GM19193 (cell line): Measurements from ENCODE around the gene FRY.

Experiments used
- POLR2A ChIP-seq: IDR thresholded peaks from 4 replicates; pipeline ENCODE4 v1.6.1; 2011; ENCODE audit not compliant: insufficient read depth, insufficient read length; ENCODE audit errors: extremely low read depth

Gene FRY

GRCh38 chr13:32047088-32047487 is 15.5 kb downstream of the FRY start:
- TF ChIP-seq POLR2A = no peak

DNA sequence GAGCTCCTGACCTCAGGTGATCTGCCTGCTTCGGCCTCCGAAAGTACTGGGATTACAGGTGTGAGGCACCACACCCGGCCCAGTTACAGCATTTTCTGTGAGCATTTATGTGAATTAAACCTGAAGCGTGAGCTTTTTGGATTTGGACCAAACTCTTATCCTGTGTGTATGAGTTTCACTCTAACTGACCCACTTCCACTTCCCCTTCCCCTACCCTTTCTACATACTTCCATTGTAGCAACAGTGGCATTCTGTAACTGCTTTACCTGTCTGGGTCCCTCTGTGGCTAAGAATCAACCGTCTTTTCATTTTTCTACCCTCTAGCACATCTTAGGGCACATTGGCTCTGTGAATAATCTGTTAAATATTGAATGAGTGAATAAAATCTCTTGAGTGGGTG is 16.2 kb downstream of the FRY start:
- TF ChIP-seq POLR2A = no peak

DNA sequence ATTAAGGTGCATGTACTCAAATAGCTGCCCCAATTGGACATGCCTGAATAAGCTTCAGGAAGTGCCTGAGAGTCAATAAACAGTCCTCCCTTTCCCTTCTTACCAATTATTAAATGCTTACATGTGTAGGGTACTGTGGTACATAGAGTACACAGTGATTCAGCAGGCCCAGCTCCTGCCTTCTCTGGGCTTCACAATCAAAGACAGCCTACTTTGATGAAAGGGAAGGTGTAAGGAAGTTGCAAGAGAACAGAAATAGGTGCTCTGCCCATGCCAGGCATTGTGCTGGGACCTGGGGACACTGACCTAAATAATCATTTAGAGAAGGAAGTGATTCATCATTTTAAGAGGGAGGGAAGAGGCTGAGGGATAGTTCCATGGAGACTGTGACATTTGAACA is 17.2 kb downstream of the FRY start:
- TF ChIP-seq POLR2A = no peak

DNA sequence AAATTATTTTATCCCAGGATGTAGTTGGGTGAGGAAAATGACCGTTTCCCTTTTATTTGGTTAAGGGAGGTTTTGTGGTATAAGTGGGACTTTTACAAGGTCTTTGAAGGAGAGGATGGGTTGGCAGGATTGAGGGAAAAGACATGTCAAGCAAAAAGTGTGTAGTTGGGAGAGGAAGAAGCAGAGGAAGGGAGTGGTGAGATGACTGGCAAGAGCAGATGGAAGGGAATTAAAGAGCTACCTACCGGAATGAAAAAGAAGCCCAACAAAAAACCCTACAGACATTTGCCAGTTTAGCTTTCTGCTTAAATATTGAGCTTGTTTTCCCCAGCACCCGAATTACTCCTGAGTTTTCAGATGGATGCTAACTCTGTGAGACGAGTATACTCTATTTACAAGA is 19.6 kb downstream of the FRY start:
- no peak for TF ChIP-seq POLR2A

DNA sequence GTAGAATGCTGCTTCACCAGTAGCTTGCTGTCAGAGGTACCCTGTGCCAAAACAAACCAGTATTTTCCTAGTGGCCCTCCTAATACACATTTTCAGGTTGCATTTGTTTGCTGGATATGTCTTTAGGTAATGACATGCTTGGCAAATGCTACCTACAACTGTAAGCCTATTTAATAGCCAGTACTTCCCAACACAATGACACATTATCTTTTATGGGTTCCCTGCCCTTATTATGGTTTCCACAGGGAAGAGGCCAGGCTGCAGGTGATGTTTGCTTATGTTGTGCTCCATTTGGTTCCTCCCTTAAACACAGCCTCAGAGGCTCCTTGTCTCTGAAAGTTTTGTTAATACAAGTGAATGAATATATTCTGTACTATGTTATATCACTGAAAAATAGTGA is 24.7 kb downstream of the FRY start:
- no peak for TF ChIP-seq POLR2A

DNA sequence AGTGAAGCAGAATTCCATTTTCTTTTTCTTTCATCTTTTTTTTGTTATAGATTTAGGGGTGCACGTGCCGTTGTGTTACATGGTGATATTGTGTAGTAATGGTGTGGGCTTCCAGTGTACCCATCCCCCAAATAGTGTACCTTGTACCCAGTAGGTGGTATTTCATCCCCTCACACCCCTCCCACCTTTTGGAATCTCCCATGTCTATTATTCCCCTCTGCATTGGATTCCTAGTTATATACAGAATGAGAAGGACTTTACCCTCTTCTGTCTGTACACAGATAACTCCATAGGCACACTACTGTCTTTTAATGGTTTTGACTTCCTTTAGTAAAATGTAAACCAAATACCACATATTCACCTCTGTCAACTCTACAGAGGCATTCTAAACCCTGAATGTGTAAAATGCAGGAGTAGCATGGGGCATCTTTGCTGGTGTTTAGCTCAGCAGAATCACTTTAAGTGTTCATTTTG is 28.0 kb downstream of the FRY start:
- TF ChIP-seq POLR2A = no peak

DNA sequence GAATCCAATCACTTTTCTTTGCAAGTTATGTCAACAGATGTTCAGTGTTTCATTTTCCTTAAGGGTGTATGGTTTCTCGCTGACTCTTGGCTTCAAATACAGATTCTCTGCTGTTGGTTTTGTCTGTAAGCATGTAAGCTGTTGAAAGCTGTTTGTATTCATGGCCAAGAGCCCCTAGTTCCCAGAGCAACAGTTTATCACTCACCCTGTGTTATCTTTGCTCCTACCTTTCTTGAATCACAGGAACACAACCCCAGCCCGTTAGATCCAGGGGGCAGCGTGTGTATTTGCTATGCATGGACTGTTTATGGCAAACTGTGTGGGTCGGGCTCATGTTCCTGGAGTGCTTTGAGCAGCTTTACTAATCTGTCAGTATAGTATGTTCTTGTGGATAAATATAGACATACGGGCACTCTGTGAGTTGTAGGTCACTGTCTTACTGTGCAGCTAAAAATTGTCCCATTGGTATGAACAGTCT is 28.9 kb downstream of the FRY start:
- no peak for TF ChIP-seq POLR2A

DNA sequence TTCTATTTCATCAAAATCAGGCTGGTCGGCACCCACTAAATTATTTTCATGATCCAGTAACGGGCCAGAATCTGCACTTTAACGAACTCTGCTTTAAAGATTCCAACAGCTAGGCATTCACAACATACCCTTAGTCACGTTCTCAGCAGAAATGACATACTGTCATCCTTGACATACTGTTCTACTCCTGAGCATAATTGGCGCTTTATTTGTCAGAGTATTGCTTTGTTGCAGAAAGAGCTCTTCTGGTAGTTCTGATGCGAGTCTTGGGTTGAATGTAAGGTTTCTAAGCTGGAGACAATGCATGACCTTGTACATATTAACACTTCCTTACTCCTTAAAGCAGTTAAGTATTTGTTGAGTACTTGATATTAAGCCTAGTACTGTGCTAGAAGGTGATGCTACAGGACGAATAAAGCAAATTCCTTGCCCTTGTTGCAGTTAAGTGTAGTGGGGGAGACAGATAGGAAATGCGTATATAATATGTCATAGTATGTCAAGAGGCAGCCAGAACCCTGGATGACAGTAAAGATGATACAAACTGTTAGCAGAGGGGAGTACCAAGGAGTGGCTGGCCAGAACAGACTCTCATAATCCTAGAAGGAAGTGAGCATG is 32.2 kb downstream of the FRY start:
- TF ChIP-seq POLR2A = no peak

GRCh38 chr13:32067149-32067961 is 35.8 kb downstream of the FRY start:
- TF ChIP-seq POLR2A = no peak

- no peak for TF ChIP-seq POLR2A
Measured at GRCh38 chr13:32068255-32068654, 36.7 kb downstream of the FRY start.

DNA sequence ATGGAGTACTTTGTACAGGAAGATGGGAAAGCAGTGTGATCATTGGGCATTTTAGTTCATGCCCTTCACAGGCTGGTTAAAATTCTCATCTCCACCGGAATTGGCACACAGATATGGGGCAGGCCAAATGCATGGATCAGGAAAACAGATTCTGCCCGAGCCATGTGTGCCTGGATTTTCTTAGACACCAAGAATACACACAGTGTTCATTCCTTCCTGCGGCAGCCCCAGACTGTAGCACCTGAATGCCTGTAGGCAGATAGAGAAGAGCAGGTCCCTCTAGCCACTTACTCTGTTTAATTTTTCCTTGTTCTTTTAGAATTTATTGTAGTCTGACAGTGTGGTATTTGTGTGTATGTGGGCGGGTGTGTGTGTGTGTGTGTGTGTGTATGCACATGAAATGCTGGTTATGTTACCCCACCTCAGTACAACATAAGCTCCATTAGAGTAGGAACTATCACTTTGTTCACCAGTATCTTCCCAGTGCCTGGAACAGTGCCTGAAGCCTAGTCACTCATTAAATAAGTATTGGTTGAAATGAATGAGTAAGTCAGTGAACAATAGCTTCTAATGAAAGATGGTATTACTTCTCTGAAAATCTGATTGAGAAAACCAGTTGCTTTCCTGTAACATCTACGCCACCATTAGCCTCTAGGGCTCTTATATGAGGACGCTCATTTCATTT is 41.7 kb downstream of the FRY start:
- no peak for TF ChIP-seq POLR2A

GRCh38 chr13:32075170-32075851 is 43.7 kb downstream of the FRY start:
- TF ChIP-seq POLR2A = no peak

GRCh38 chr13:32079587-32079986 is 48.0 kb downstream of the FRY start:
- no peak for TF ChIP-seq POLR2A

DNA sequence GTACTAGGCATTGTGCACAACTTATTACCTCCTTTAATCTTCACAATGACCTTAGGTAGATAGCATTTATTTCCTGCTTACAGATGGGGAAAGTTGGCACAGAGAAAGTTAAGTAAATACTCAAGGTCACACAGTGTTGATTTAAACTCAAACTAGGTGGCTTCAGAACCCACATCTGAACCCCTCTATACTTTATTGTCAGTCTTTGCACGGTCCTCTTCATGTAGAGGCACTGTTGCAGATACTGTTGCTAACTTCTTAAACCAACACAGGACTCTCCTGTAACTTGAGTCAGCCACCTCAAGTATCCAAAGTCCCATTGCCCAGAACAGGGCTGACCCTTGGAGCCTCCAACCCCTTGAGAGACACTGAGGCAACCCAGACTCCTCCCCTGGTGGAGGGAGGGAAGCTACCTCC is 48.8 kb downstream of the FRY start:
- no peak for TF ChIP-seq POLR2A

GRCh38 chr13:32081591-32081990 is 50.0 kb downstream of the FRY start:
- TF ChIP-seq POLR2A = no peak

DNA sequence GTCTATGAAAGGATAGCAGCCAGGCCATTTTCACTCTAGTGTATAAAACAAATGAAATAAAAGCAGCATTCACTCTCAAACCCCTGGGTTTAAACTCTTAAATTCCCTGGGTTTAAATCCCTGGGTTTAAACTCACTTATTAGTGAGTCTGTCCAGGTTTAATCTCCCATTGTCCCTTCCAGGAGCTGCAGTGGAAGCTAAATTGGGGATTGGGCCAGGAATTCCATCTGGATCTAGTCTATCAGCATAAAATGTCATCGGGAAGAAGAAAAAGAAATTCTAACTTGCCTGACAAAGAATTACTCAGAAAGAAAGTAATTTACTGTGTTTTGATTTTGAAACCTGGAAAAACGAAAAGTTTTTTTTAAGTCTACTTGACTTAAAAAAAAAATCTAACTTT is 54.8 kb downstream of the FRY start:
- TF ChIP-seq POLR2A = no peak
